ENCODE measurements around the gene SRGAP1.

GRCh38 chr12:63894132-63894531, 49.6 kb downstream of the SRGAP1 start:
- TF ChIP-seq CTCF (IDR thresholded peaks at IDR 0.05), result no peak
- no peak for TF ChIP-seq EP300 (IDR thresholded peaks at IDR 0.05)
